SU-DHL-6 (cell line): ENCODE data around the gene ALCAM.

ENCODE experiments used
- EZH2phosphoT487 ChIP-seq: fragments of 200-600 bp; sonication (generic), shearing (Covaris generic); conservative IDR thresholded peaks from 2 replicates; pipeline ENCODE4 v1.6.1; 2018; ENCODE audit warnings: mild to moderate bottlenecking, antibody characterized with exemption, low read length, moderate library complexity, mixed read lengths
- TF ChIP-seq, protein P1 (sequence below): fragments of 200-600 bp; sonication (generic); IDR thresholded peaks from one replicate; pipeline ENCODE4 v1.5.1; 2017; ENCODE audit warnings: antibody characterized with exemption, mild to moderate bottlenecking, low read length, moderate library complexity; ENCODE audit not compliant: insufficient read depth, poor library complexity, severe bottlenecking

DNA sequence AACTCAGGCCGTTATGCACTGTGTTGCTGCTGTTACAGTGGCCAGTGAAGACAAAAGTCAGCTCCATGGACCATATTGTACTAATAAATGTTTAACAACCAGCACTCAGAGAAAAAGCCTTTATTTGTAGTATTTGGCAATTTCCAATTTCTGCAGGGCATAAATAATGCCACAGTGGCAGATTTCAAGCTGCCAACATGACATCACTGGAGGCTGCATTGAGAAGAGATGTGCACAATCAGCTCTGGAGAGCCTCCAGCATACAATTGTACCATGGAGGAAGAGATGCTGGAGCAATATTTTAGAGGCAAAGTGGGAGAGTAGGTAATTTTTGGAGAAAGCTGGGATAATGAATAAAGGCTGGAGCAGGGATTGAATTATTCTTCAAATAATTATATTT is 9.7 kb upstream of the ALCAM start:
- TF ChIP-seq, protein P1, sequence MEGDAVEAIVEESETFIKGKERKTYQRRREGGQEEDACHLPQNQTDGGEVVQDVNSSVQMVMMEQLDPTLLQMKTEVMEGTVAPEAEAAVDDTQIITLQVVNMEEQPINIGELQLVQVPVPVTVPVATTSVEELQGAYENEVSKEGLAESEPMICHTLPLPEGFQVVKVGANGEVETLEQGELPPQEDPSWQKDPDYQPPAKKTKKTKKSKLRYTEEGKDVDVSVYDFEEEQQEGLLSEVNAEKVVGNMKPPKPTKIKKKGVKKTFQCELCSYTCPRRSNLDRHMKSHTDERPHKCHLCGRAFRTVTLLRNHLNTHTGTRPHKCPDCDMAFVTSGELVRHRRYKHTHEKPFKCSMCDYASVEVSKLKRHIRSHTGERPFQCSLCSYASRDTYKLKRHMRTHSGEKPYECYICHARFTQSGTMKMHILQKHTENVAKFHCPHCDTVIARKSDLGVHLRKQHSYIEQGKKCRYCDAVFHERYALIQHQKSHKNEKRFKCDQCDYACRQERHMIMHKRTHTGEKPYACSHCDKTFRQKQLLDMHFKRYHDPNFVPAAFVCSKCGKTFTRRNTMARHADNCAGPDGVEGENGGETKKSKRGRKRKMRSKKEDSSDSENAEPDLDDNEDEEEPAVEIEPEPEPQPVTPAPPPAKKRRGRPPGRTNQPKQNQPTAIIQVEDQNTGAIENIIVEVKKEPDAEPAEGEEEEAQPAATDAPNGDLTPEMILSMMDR, result no peak
- no peak for TF ChIP-seq EZH2phosphoT487
